ENCODE data around the gene PLCXD3. TPM values are rescaled to one million over a fixed set of nuclear protein-coding genes. Genes with fewer than 3 reads are reported as not detected.

PLCXD3 gene
- total and polyA plus RNA-seq, 9 of the 15 experiments (the other 6 are each of a cell fraction or from before 2014, with no cell fraction given) = not detected

DNA sequence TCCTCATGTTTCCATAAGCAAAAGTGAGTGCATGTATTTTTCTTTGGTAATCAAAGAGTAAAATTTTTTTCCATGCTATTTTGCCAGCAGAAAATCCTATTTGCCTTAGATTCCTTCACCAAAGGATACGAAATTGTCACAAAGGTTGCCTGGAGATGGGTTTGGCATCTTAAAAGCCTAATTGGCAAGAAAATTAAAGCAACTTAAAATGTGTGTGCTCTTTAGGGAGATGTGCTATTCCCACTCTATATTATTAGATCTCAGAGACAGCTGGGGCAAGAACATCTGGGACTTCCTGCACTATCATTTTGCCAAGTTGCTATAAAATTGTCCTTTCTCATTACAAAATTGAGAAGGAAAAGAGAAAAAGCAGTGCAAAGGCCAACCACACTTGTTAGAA lies 146.1 kb downstream of the PLCXD3 start:
- Histone ChIP-seq H3K27ac (ENCODE audit: extremely low read depth, low read depth, low read length) (no peak overlapping the region), H3K9ac (ENCODE audit: insufficient read depth in 1 of 2, low read depth in 2 of 2, low read length in 2 of 2) (no peak overlapping the region), H3K9me1 (ENCODE audit: control insufficient read depth, insufficient read depth, low read length) (no peaks in the 10 kb centered on the region), H3K27me3 (ENCODE audit: control insufficient read depth in 2 of 2, insufficient read depth in 2 of 2, low read length in 2 of 2) (no peaks in the 10 kb centered on the region), H3K79me2 (ENCODE audit: control insufficient read depth, insufficient read depth, low read length) (no peaks in the 10 kb centered on the region), H3K4me2 (ENCODE audit: insufficient read depth, low read length) (no peak overlapping the region), H3K9me3 (replicated peaks; ENCODE audit: control insufficient read depth, insufficient read depth, low read depth, low read length) (no peaks in the 10 kb centered on the region; the same call in 1 of the 2 replicates), H4K20me1 (replicated peaks; ENCODE audit: control insufficient read depth, insufficient read depth, low read length) (no peaks in the 10 kb centered on the region), H3K4me1 (replicated peaks in 1 of 2; ENCODE audit: control insufficient read depth in 2 of 2, insufficient read depth in 2 of 2, low read length in 2 of 2) (no peaks in the 10 kb centered on the region), H2AFZ (ENCODE audit: low read depth, low read length) (no peak overlapping the region), H3K36me3 (ENCODE audit: control insufficient read depth, insufficient read depth, low read length) (no peaks in the 10 kb centered on the region), H3K4me3 (no peak overlapping the region)
- intact Hi-C loops (cut with micrococcal nuclease) (no loop called here), in situ Hi-C loops (cut with MboI) (no loop called here)
- TF ChIP-seq, protein P1, sequence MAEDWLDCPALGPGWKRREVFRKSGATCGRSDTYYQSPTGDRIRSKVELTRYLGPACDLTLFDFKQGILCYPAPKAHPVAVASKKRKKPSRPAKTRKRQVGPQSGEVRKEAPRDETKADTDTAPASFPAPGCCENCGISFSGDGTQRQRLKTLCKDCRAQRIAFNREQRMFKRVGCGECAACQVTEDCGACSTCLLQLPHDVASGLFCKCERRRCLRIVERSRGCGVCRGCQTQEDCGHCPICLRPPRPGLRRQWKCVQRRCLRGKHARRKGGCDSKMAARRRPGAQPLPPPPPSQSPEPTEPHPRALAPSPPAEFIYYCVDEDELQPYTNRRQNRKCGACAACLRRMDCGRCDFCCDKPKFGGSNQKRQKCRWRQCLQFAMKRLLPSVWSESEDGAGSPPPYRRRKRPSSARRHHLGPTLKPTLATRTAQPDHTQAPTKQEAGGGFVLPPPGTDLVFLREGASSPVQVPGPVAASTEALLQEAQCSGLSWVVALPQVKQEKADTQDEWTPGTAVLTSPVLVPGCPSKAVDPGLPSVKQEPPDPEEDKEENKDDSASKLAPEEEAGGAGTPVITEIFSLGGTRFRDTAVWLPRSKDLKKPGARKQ (CRISPR knock-in tag; IDR thresholded peaks at IDR 0.05) = no peak
- no peak for TF ChIP-seq ZNF75A (CRISPR knock-in tag; IDR thresholded peaks at IDR 0.05)
- TF ChIP-seq, protein P2, sequence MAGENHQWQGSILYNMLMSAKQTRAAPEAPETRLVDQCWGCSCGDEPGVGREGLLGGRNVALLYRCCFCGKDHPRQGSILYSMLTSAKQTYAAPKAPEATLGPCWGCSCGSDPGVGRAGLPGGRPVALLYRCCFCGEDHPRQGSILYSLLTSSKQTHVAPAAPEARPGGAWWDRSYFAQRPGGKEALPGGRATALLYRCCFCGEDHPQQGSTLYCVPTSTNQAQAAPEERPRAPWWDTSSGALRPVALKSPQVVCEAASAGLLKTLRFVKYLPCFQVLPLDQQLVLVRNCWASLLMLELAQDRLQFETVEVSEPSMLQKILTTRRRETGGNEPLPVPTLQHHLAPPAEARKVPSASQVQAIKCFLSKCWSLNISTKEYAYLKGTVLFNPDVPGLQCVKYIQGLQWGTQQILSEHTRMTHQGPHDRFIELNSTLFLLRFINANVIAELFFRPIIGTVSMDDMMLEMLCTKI (IDR thresholded peaks at IDR 0.05; ENCODE audit: partially characterized antibody) = no peak
- DNase-seq (ENCODE audit: extremely low read depth in 1 of 4, low spot score in 3 of 4) (no peak), FAIRE-seq (no peak), ATAC-seq (no peak)
- no TSS peak for BruUV-seq (replicated peaks)
- ChIA-PET CTCF (ENCODE audit: low intra/inter-chr PET ratio) (no interaction called here), POLR2A (no interaction called here)
- WGBS (ENCODE audit: insufficient coverage, low coverage, missing lambda C conversion rate) = 0% methylated on average over 1 of the region's 1 CpG

Measured in K562 (cell line).